Measurements from ENCODE around the gene ANO3. TPM values are rescaled to one million over a fixed set of nuclear protein-coding genes. Genes with fewer than 3 reads are reported as not detected.

ANO3 gene
- total RNA-seq, 1 experiment from 2014 or later: not detected

GRCh38 chr11:26655287-26655686, 323.4 kb downstream of the ANO3 start:
- H3K36me3 ChIP-seq (ENCODE audit: low read depth): no peaks in the 10 kb centered on the region
- no peak overlapping the region for H3K4me3 ChIP-seq
- ChIA-PET POLR2A (ENCODE audit: unreplicated experiment) (no interaction called here), CTCF (no interaction called here)
- H3F3A ChIP-seq (ENCODE audit: insufficient read depth, low read depth): no peaks in the 10 kb centered on the region
- BruUV-seq (replicated peaks): no TSS peak
- no peaks in the 10 kb centered on the region for H3K9me2 ChIP-seq (ENCODE audit: insufficient read depth)
- TF ChIP-seq CTCF (conservative IDR thresholded peaks at IDR 0.05): no peak
- no peak for TF ChIP-seq EZH2 (IDR thresholded peaks at IDR 0.05; ENCODE audit: low read depth)
- DNase-seq: no peak
- intact Hi-C loops (cut with micrococcal nuclease; ENCODE audit: unreplicated experiment): no loop called here
- H3K27ac ChIP-seq: no peak overlapping the region
- no peaks in the 10 kb centered on the region for H3K9me3 ChIP-seq (ENCODE audit: insufficient read depth, low read depth)
- no peak overlapping the region for H2AFZ ChIP-seq
- H3K79me2 ChIP-seq (ENCODE audit: low read depth): no peaks in the 10 kb centered on the region
- no peaks in the 10 kb centered on the region for H3K4me1 ChIP-seq (replicated peaks; ENCODE audit: insufficient read depth)
- H3K27me3 ChIP-seq (ENCODE audit: insufficient read depth, low read depth): no peaks in the 10 kb centered on the region
- no peaks in the 10 kb centered on the region for H4K20me1 ChIP-seq (ENCODE audit: insufficient read depth)
- H3K4me2 ChIP-seq: no peak overlapping the region

GRCh38 chr11:26662916-26663315, 331.0 kb downstream of the ANO3 start:
- no peaks in the 10 kb centered on the region for H3K36me3 ChIP-seq (ENCODE audit: low read depth)
- TF ChIP-seq EZH2 (IDR thresholded peaks at IDR 0.05; ENCODE audit: low read depth) (no peak), CTCF (conservative IDR thresholded peaks at IDR 0.05) (no peak)
- DNase-seq: no peak
- intact Hi-C loops (cut with micrococcal nuclease; ENCODE audit: unreplicated experiment): no loop called here
- ChIA-PET CTCF (no interaction called here), POLR2A (ENCODE audit: unreplicated experiment) (no interaction called here)
- H3F3A ChIP-seq (ENCODE audit: insufficient read depth, low read depth): no peaks in the 10 kb centered on the region
- no peaks in the 10 kb centered on the region for H3K4me1 ChIP-seq (replicated peaks; ENCODE audit: insufficient read depth)
- H3K4me3 ChIP-seq: no peak overlapping the region
- no peaks in the 10 kb centered on the region for H3K9me3 ChIP-seq (ENCODE audit: insufficient read depth, low read depth)
- no peaks in the 10 kb centered on the region for H3K27me3 ChIP-seq (ENCODE audit: insufficient read depth, low read depth)
- no TSS peak for BruUV-seq (replicated peaks)
- H4K20me1 ChIP-seq (ENCODE audit: insufficient read depth): no peaks in the 10 kb centered on the region
- H3K79me2 ChIP-seq (ENCODE audit: low read depth): no peaks in the 10 kb centered on the region
- no peak overlapping the region for H3K4me2 ChIP-seq
- no peaks in the 10 kb centered on the region for H3K9me2 ChIP-seq (ENCODE audit: insufficient read depth)
- H2AFZ ChIP-seq: no peak overlapping the region
- H3K27ac ChIP-seq: no peak overlapping the region

GRCh38 chr11:26665036-26665435, 333.1 kb downstream of the ANO3 start:
- BruUV-seq (replicated peaks): no TSS peak
- TF ChIP-seq CTCF (conservative IDR thresholded peaks at IDR 0.05): no peak
- no peak for TF ChIP-seq EZH2 (IDR thresholded peaks at IDR 0.05; ENCODE audit: low read depth)
- no peaks in the 10 kb centered on the region for H3K9me2 ChIP-seq (ENCODE audit: insufficient read depth)

More at GRCh38 chr11:26665036-26665435, 333.1 kb downstream of the ANO3 start:
- POLR2A ChIA-PET (ENCODE audit: unreplicated experiment): no interaction called here
- H3F3A ChIP-seq (ENCODE audit: insufficient read depth, low read depth): no peaks in the 10 kb centered on the region
- no peaks in the 10 kb centered on the region for H3K9me3 ChIP-seq (ENCODE audit: insufficient read depth, low read depth)
- no peak overlapping the region for H3K4me3 ChIP-seq
- CTCF ChIA-PET: no interaction called here
- no peaks in the 10 kb centered on the region for H3K79me2 ChIP-seq (ENCODE audit: low read depth)
- no peaks in the 10 kb centered on the region for H3K27me3 ChIP-seq (ENCODE audit: insufficient read depth, low read depth)
- H2AFZ ChIP-seq: no peak overlapping the region; the same call in 1 of the 2 replicates
- H4K20me1 ChIP-seq (ENCODE audit: insufficient read depth): no peaks in the 10 kb centered on the region
- H3K4me2 ChIP-seq: no peak overlapping the region
- intact Hi-C loops (cut with micrococcal nuclease; ENCODE audit: unreplicated experiment): no loop called here
- no peaks in the 10 kb centered on the region for H3K4me1 ChIP-seq (replicated peaks; ENCODE audit: insufficient read depth)
- H3K27ac ChIP-seq: no peak overlapping the region
- H3K36me3 ChIP-seq (ENCODE audit: low read depth): no peaks in the 10 kb centered on the region
- no peak for DNase-seq

All from PC-9 (cell line).